ENCODE results near the gene PARD6B. TPM values are rescaled to one million over a fixed set of nuclear protein-coding genes. Genes with fewer than 3 reads are reported as not detected.

Gene PARD6B
- total and polyA plus RNA-seq, 8 donors = 3.2 to 69.5 (median 10.6) TPM

GRCh38 chr20:50743087-50743486 lies 11.7 kb downstream of the PARD6B start:
- Histone ChIP-seq H3K27ac (peak overlapping the region in 4 of 5 donors; percentile 77 to 88 (median 87)), H3K9me3 (no peaks in the 10 kb centered on the region), H3K36me3 (peaks cover 0 to 3% (median 1%) of the 10 kb centered on the region in 4 donors), H3K4me3 (no peak overlapping the region), H3K27me3 (no peaks in the 10 kb centered on the region), H3K4me1 (peaks cover 44 to 93% (median 73%) of the 10 kb centered on the region in 4 donors)
- 34 to 61% (median 44%) methylated on average over 4 of the region's 4 CpGs for WGBS, 5 donors
- intact Hi-C loops (cut with DNase I; ENCODE audit: low total_unique reads) = loop anchor here (10.0 kb wide), 1 partner anchor 118 kb away; no protein-coding TSS in a partner anchor
- DNase-seq = no peak
- TF ChIP-seq POLR2AphosphoS5 (IDR thresholded peaks at IDR 0.05) (no peak), EP300 (IDR thresholded peaks at IDR 0.05) (no peak), CTCF (IDR thresholded peaks at IDR 0.05) (no peak), POLR2A (IDR thresholded peaks at IDR 0.05) (no peak)

- DNase-seq = peak; percentile 68 to 92
- H3K27me3 ChIP-seq = no peaks in the 10 kb centered on the region
- peaks cover 38 to 97% (median 78%) of the 10 kb centered on the region in 4 donors for H3K4me1 ChIP-seq
- no peak overlapping the region for H3K4me3 ChIP-seq
- peaks cover 0 to 8% (median 0%) of the 10 kb centered on the region in 4 donors for H3K36me3 ChIP-seq
- intact Hi-C loops (cut with DNase I; ENCODE audit: low total_unique reads) = loop anchor here (10.0 kb wide), 1 partner anchor 119 kb away; no protein-coding TSS in a partner anchor
- WGBS, 5 donors = 35 to 49% (median 41%) methylated on average over 15 of the region's 15 CpGs
- no peaks in the 10 kb centered on the region for H3K9me3 ChIP-seq
- H3K27ac ChIP-seq = peak overlapping the region; percentile 77 to 91 (median 87)
- TF ChIP-seq POLR2AphosphoS5 (IDR thresholded peaks at IDR 0.05) (peak in 2 of 3 donors; percentile 7 to 54), EP300 (IDR thresholded peaks at IDR 0.05) (no peak), CTCF (IDR thresholded peaks at IDR 0.05) (peak in 4 of 7 experiments; percentile 7 to 54 (median 33))
These were observed 12.9 kb downstream of the PARD6B start for GRCh38 chr20:50744143-50744792.

GRCh38 chr20:50745634-50746137 lies 14.3 kb downstream of the PARD6B start:
- H3K36me3 ChIP-seq = peaks cover 5 to 15% (median 11%) of the 10 kb centered on the region in 4 donors
- intact Hi-C loops (cut with DNase I; ENCODE audit: low total_unique reads) = loop anchor here (10.0 kb wide), 1 partner anchor 121 kb away; no protein-coding TSS in a partner anchor
- WGBS, 5 donors = 49 to 68% (median 60%) methylated on average over 2 of the region's 2 CpGs
- H3K27ac ChIP-seq = peak overlapping the region; percentile 60 to 88 (median 87)
- no peak overlapping the region for H3K4me3 ChIP-seq
- TF ChIP-seq CTCF (IDR thresholded peaks at IDR 0.05) (no peak), EP300 (IDR thresholded peaks at IDR 0.05) (no peak), POLR2AphosphoS5 (IDR thresholded peaks at IDR 0.05) (no peak), POLR2A (IDR thresholded peaks at IDR 0.05) (no peak)
- no peaks in the 10 kb centered on the region for H3K9me3 ChIP-seq
- DNase-seq = no peak
- no peaks in the 10 kb centered on the region for H3K27me3 ChIP-seq
- peaks cover 38 to 91% (median 81%) of the 10 kb centered on the region in 4 donors for H3K4me1 ChIP-seq

GRCh38 chr20:50746138-50746940 lies 15.0 kb downstream of the PARD6B start:
- no peaks in the 10 kb centered on the region for H3K27me3 ChIP-seq
- 31 to 41% (median 39%) methylated on average over 3 of the region's 3 CpGs for WGBS, 5 donors
- no peak overlapping the region for H3K4me3 ChIP-seq
- no peak for TF ChIP-seq POLR2A (IDR thresholded peaks at IDR 0.05)
- peak in 2 of 3 donors; percentile 24 to 67 for TF ChIP-seq POLR2AphosphoS5 (IDR thresholded peaks at IDR 0.05)
- peak in 1 of 2 donors; percentile 87 for DNase-seq
- H3K27ac ChIP-seq = peak overlapping the region; percentile 56 to 88 (median 87)
- H3K9me3 ChIP-seq = no peaks in the 10 kb centered on the region
- intact Hi-C loops (cut with DNase I; ENCODE audit: low total_unique reads) = loop anchor here (10.0 kb wide), 1 partner anchor 122 kb away; no protein-coding TSS in a partner anchor
- H3K4me1 ChIP-seq = peaks cover 38 to 85% (median 76%) of the 10 kb centered on the region in 4 donors
- H3K36me3 ChIP-seq = peaks cover 5 to 15% (median 11%) of the 10 kb centered on the region in 4 donors
